Measurements from ENCODE around the gene DENND2C.

DENND2C gene

GRCh38 chr1:114669562-114670082 lies at the start of gene DENND2C:
DENND2C (minus strand) TSS chr1:114670049; CDS start chr1:114625984, 44,065 bp downstream.
- no peak for DNase-seq (ENCODE audit: low spot score)

- DNase-seq (ENCODE audit: low spot score): no peak
Measured at GRCh38 chr1:114719424-114719787, 49.6 kb upstream of the DENND2C start.

GRCh38 chr1:114718661-114719423 lies 49.0 kb upstream of the DENND2C start:
- DNase-seq (ENCODE audit: low spot score): no peak

GRCh38 chr1:114716304-114717170 lies 46.7 kb upstream of the DENND2C start, which contains the start of gene NRAS:
NRAS (minus strand) TSS chr1:114716771; CDS start chr1:114716160, 611 bp downstream.
- DNase-seq (ENCODE audit: low spot score): peak; percentile 83

- DNase-seq (ENCODE audit: low spot score): no peak
Measured at GRCh38 chr1:114715952-114716303, 46.1 kb upstream of the DENND2C start.

- no peak for DNase-seq (ENCODE audit: low spot score)
Measured at GRCh38 chr1:114712977-114713376, 43.1 kb upstream of the DENND2C start.

- no peak for DNase-seq (ENCODE audit: low spot score)
Measured at GRCh38 chr1:114710360-114710759, 40.5 kb upstream of the DENND2C start.

GRCh38 chr1:114707604-114708003 lies 37.8 kb upstream of the DENND2C start:
- DNase-seq (ENCODE audit: low spot score): no peak

GRCh38 chr1:114703242-114703641 lies 33.4 kb upstream of the DENND2C start:
- no peak for DNase-seq (ENCODE audit: low spot score)

- DNase-seq (ENCODE audit: low spot score): no peak
Measured at GRCh38 chr1:114702737-114703136, 32.9 kb upstream of the DENND2C start.

GRCh38 chr1:114701931-114702330 lies 32.1 kb upstream of the DENND2C start:
- DNase-seq (ENCODE audit: low spot score): no peak

- DNase-seq (ENCODE audit: low spot score): no peak
Measured at GRCh38 chr1:114700036-114700600, 30.3 kb upstream of the DENND2C start.

GRCh38 chr1:114696810-114697209 lies 27.0 kb upstream of the DENND2C start:
- no peak for DNase-seq (ENCODE audit: low spot score)

- no peak for DNase-seq (ENCODE audit: low spot score)
Measured at GRCh38 chr1:114695430-114696058, 25.7 kb upstream of the DENND2C start, which contains the start of gene AMPD1. AMPD1 (minus strand) TSS chr1:114695546; CDS start chr1:114695471, 75 bp downstream.

- no peak for DNase-seq (ENCODE audit: low spot score)
Measured at GRCh38 chr1:114694540-114695310, 24.9 kb upstream of the DENND2C start.

GRCh38 chr1:114692947-114693346 lies 23.1 kb upstream of the DENND2C start:
- DNase-seq (ENCODE audit: low spot score): no peak

- no peak for DNase-seq (ENCODE audit: low spot score)
Measured at GRCh38 chr1:114691061-114691460, 21.2 kb upstream of the DENND2C start.

GRCh38 chr1:114690148-114690547 lies 20.3 kb upstream of the DENND2C start:
- no peak for DNase-seq (ENCODE audit: low spot score)

GRCh38 chr1:114688526-114688925 lies 18.7 kb upstream of the DENND2C start:
- DNase-seq (ENCODE audit: low spot score): no peak

- DNase-seq (ENCODE audit: low spot score): no peak
Measured at GRCh38 chr1:114685851-114686250, 16.0 kb upstream of the DENND2C start.

- DNase-seq (ENCODE audit: low spot score): no peak
Measured at GRCh38 chr1:114677691-114678090, 7.8 kb upstream of the DENND2C start.

All from HuH-7.5 (cell line).